ENCODE data around the gene LACRT.

GRCh38 chr12:54683398-54683797, 48.7 kb upstream of the LACRT start:
- TF ChIP-seq POLR2A (IDR thresholded peaks at IDR 0.05; ENCODE audit: low read depth, low read length) (no peak), CTCF (IDR thresholded peaks at IDR 0.05; ENCODE audit: extremely low read depth in 1 of 2, insufficient read depth in 1 of 2, low read depth in 1 of 2, low read length in 2 of 2) (no peak), EZH2 (IDR thresholded peaks at IDR 0.05; ENCODE audit: borderline replicate concordance, low read depth, low read length, severe bottlenecking) (no peak), MAX (IDR thresholded peaks at IDR 0.05; ENCODE audit: insufficient read depth, insufficient read length) (no peak), POLR2AphosphoS5 (IDR thresholded peaks at IDR 0.05; ENCODE audit: insufficient read depth, low read depth, low read length) (no peak)

All from endothelial cell of umbilical vein (primary cell).